SK-N-MC (cell line): ENCODE data around the gene WNT8B.

Experiments used
- DNase-seq: peaks from one replicate; pipeline ENCODE4 v3.0.0-alpha.2; 2011; ENCODE audit warnings: low read depth, low spot score
- H3K27ac ChIP-seq: fragments of 200-600 bp; sonication (generic); 2 replicates; pipeline ENCODE4 v1.5.1; 2016; ENCODE audit warnings: mixed run types
- H3K36me3 ChIP-seq: fragments of 200-600 bp; sonication (generic); 2 replicates; pipeline ENCODE4 v1.6.1; 2017; ENCODE audit warnings: antibody characterized with exemption, low read length, mixed read lengths; ENCODE audit not compliant: insufficient read depth
- H3K4me3 ChIP-seq: fragments of 200-600 bp; sonication (generic); 2 replicates; pipeline ENCODE4 v1.5.1; 2016
- H3K9ac ChIP-seq: fragments of 200-600 bp; sonication (generic); 2 replicates; pipeline ENCODE4 v1.8.0; 2017; ENCODE audit warnings: mixed run types, mixed read lengths; ENCODE audit not compliant: insufficient read length
- H3K9me3 ChIP-seq: fragments of 200-600 bp; sonication (generic); 2 replicates; pipeline ENCODE4 v1.6.1; 2017; ENCODE audit warnings: low read depth, mild to moderate bottlenecking, antibody characterized with exemption, low read length, moderate library complexity, mixed read lengths
- EZH2 ChIP-seq: fragments of 200-600 bp; sonication (generic); IDR thresholded peaks from one replicate; pipeline ENCODE4 v1.6.1; 2017; ENCODE audit warnings: antibody characterized with exemption
- FOXP2 ChIP-seq: optimal IDR thresholded peaks from 2 replicates; pipeline ENCODE3; 2011; ENCODE audit warnings: mild to moderate bottlenecking, moderate library complexity; ENCODE audit not compliant: insufficient read depth; ENCODE audit errors: extremely low read length, control extremely low read depth
- POLR2AphosphoS5 ChIP-seq: IDR thresholded peaks from 2 replicates; pipeline ENCODE4 v1.6.1; 2012; ENCODE audit warnings: mild to moderate bottlenecking, low read depth, low read length, borderline replicate concordance

WNT8B gene

GRCh38 chr10:100507357-100507732 is 44.5 kb downstream of the WNT8B start:
- no peak overlapping the region for H3K4me3 ChIP-seq
- no peak for TF ChIP-seq FOXP2
- TF ChIP-seq EZH2, result no peak
- TF ChIP-seq POLR2AphosphoS5, result no peak
- H3K36me3 ChIP-seq, result no peaks in the 10 kb centered on the region
- DNase-seq, result no peak
- no peak overlapping the region for H3K27ac ChIP-seq
- no peak overlapping the region for H3K9ac ChIP-seq
- H3K9me3 ChIP-seq, result no peaks in the 10 kb centered on the region

GRCh38 chr10:100508266-100508665 is 45.5 kb downstream of the WNT8B start:
- no peak for DNase-seq
- H3K36me3 ChIP-seq, result no peaks in the 10 kb centered on the region
- H3K27ac ChIP-seq, result no peak overlapping the region
- no peak overlapping the region for H3K4me3 ChIP-seq
- no peak for TF ChIP-seq FOXP2
- no peak for TF ChIP-seq POLR2AphosphoS5
- TF ChIP-seq EZH2, result no peak
- H3K9me3 ChIP-seq, result no peaks in the 10 kb centered on the region
- no peak overlapping the region for H3K9ac ChIP-seq

GRCh38 chr10:100508691-100509150 is 45.9 kb downstream of the WNT8B start:
- DNase-seq, result no peak
- H3K9me3 ChIP-seq, result no peaks in the 10 kb centered on the region

GRCh38 chr10:100509241-100509840 is 46.5 kb downstream of the WNT8B start:
- DNase-seq, result no peak
- TF ChIP-seq FOXP2 (no peak), EZH2 (no peak), POLR2AphosphoS5 (no peak)
- H3K4me3 ChIP-seq, result no peak overlapping the region
- H3K9ac ChIP-seq, result no peak overlapping the region
- no peaks in the 10 kb centered on the region for H3K36me3 ChIP-seq
- no peaks in the 10 kb centered on the region for H3K9me3 ChIP-seq
- no peak overlapping the region for H3K27ac ChIP-seq

More at GRCh38 chr10:100508691-100509150, 45.9 kb downstream of the WNT8B start:
- H3K27ac ChIP-seq, result no peak overlapping the region
- no peaks in the 10 kb centered on the region for H3K36me3 ChIP-seq
- no peak for TF ChIP-seq FOXP2
- TF ChIP-seq POLR2AphosphoS5, result no peak
- no peak for TF ChIP-seq EZH2
- no peak overlapping the region for H3K4me3 ChIP-seq
- H3K9ac ChIP-seq, result no peak overlapping the region

GRCh38 chr10:100510533-100511308 is 47.9 kb downstream of the WNT8B start:
- no peaks in the 10 kb centered on the region for H3K36me3 ChIP-seq
- no peak for DNase-seq
- TF ChIP-seq POLR2AphosphoS5, result no peak
- no peak for TF ChIP-seq FOXP2
- no peak for TF ChIP-seq EZH2
- H3K4me3 ChIP-seq, result no peak overlapping the region
- H3K27ac ChIP-seq, result no peak overlapping the region
- H3K9me3 ChIP-seq, result no peaks in the 10 kb centered on the region
- no peak overlapping the region for H3K9ac ChIP-seq

GRCh38 chr10:100515612-100516011 is 52.8 kb downstream of the WNT8B start:
- H3K27ac ChIP-seq, result no peak overlapping the region
- DNase-seq, result no peak

GRCh38 chr10:100516847-100517246 is 54.0 kb downstream of the WNT8B start:
- Histone ChIP-seq H3K9ac (no peak overlapping the region), H3K4me3 (no peak overlapping the region), H3K36me3 (no peaks in the 10 kb centered on the region), H3K27ac (no peak overlapping the region), H3K9me3 (no peaks in the 10 kb centered on the region)
- DNase-seq, result no peak
- no peak for TF ChIP-seq FOXP2
- TF ChIP-seq POLR2AphosphoS5, result no peak
- no peak for TF ChIP-seq EZH2

More at GRCh38 chr10:100515612-100516011, 52.8 kb downstream of the WNT8B start:
- Histone ChIP-seq H3K9me3 (no peaks in the 10 kb centered on the region), H3K4me3 (no peak overlapping the region), H3K36me3 (no peaks in the 10 kb centered on the region), H3K9ac (no peak overlapping the region)
- TF ChIP-seq POLR2AphosphoS5 (no peak), EZH2 (no peak), FOXP2 (no peak)

GRCh38 chr10:100518761-100519241 is 56.0 kb downstream of the WNT8B start:
- Histone ChIP-seq H3K9me3 (no peaks in the 10 kb centered on the region), H3K9ac (no peak overlapping the region), H3K27ac (no peak overlapping the region), H3K4me3 (no peak overlapping the region), H3K36me3 (no peaks in the 10 kb centered on the region)
- no peak for DNase-seq
- TF ChIP-seq POLR2AphosphoS5 (no peak), FOXP2 (no peak), EZH2 (no peak)
